HepG2 (cell line): ENCODE measurements around the gene ARL6IP4. TPM values are rescaled to one million over a fixed set of nuclear protein-coding genes. Genes with fewer than 3 reads are reported as not detected.

Experiments
- HIVEP1 ChIP-seq: sonication (generic); formaldehyde crosslinking; IDR thresholded peaks from 2 replicates; pipeline ENCODE4 v1.4.0; 2020; ENCODE audit warnings: mild to moderate bottlenecking, missing genetic modification reagents
- HOXA5 ChIP-seq: sonication (generic); formaldehyde crosslinking; IDR thresholded peaks from 2 replicates; pipeline ENCODE4 v1.4.0; 2020; ENCODE audit warnings: missing genetic modification reagents
- MEF2D ChIP-seq: sonication (generic); formaldehyde crosslinking; IDR thresholded peaks from 2 replicates; pipeline ENCODE4 v1.5.1; 2020; ENCODE audit warnings: mild to moderate bottlenecking, missing genetic modification reagents
- NBN ChIP-seq: fragments of 450-650 bp; conservative IDR thresholded peaks from 2 replicates; pipeline ENCODE4 v1.6.1; 2017
- NR2F6 ChIP-seq, 2 experiments: IDR thresholded peaks; 2 replicates each; pipeline ENCODE4 v1.6.1; 2016; ENCODE audit warnings: antibody characterized with exemption in 1 of 2, mild to moderate bottlenecking in 1 of 2
- RAD21 ChIP-seq: fragments of 450-650 bp; formaldehyde crosslinking; IDR thresholded peaks from 2 replicates; pipeline ENCODE4 v1.5.0; 2020; ENCODE audit warnings: mild to moderate bottlenecking
- SATB2 ChIP-seq: sonication (generic); formaldehyde crosslinking; IDR thresholded peaks from 2 replicates; pipeline ENCODE4 v1.5.0; 2020; ENCODE audit warnings: missing genetic modification reagents
- TP53 ChIP-seq: sonication (generic); formaldehyde crosslinking; conservative IDR thresholded peaks from 2 replicates; pipeline ENCODE4 v1.4.0; 2020; ENCODE audit warnings: missing genetic modification reagents
- XBP1 ChIP-seq: sonication (generic); formaldehyde crosslinking; IDR thresholded peaks from 2 replicates; pipeline ENCODE4 v1.5.0; 2020; ENCODE audit warnings: missing genetic modification reagents
- ZBTB21 ChIP-seq: sonication (generic); formaldehyde crosslinking; IDR thresholded peaks from 2 replicates; pipeline ENCODE4 v1.4.0; 2020; ENCODE audit warnings: missing genetic modification reagents
- ZNF180 ChIP-seq: sonication (generic); formaldehyde crosslinking; IDR thresholded peaks from 2 replicates; pipeline ENCODE4 v1.4.0; 2020; ENCODE audit warnings: low read depth, missing genetic modification reagents, borderline replicate concordance
- ZNF317 ChIP-seq: sonication (generic); formaldehyde crosslinking; IDR thresholded peaks from 2 replicates; pipeline ENCODE4 v1.5.0; 2020; ENCODE audit warnings: mild to moderate bottlenecking, missing genetic modification reagents
- ZNF333 ChIP-seq: sonication (generic); formaldehyde crosslinking; IDR thresholded peaks from 2 replicates; pipeline ENCODE4 v1.4.0; 2020; ENCODE audit warnings: mild to moderate bottlenecking, missing genetic modification reagents, borderline replicate concordance
- ZNF552 ChIP-seq: sonication (generic); formaldehyde crosslinking; IDR thresholded peaks from 2 replicates; pipeline ENCODE4 v1.9.0; 2022; ENCODE audit warnings: missing genetic modification reagents, mild to moderate bottlenecking, borderline replicate concordance
- polyA plus RNA-seq, 8 experiments: library from polyadenylated mRNA; depleted of rRNA in 3 of 8; stranded (reverse) in 7 of 8; unstranded in 1 of 8; fragments of >200 nt; fragmentation: Illumina TruSeq in 4 of 8; extraction: Trizol in 4 of 8; gene quantifications; 2 replicates each; pipeline versions ENCODE4 v1.2.1 to v1.2.3, GENCODE V29; 2011 to 2016; ENCODE audit warnings: low read depth in 4 of 8, missing spikeins in 1 of 8, mixed read lengths in 1 of 8; ENCODE audit not compliant: insufficient read depth in 1 of 8
- total RNA-seq, 5 experiments: library from RNA; depleted of rRNA; stranded (reverse); fragments of >200 nt; fragmentation: Illumina TruSeq; extraction: Trizol; gene quantifications; 2 replicates each; pipeline ENCODE4 v1.2.3, GENCODE V29; 2016; ENCODE audit warnings: low read depth in 1 of 5
- TF ChIP-seq, protein P1 (sequence below): sonication (generic); formaldehyde crosslinking; IDR thresholded peaks from 2 replicates; pipeline ENCODE4 v1.4.0; 2020; ENCODE audit warnings: mild to moderate bottlenecking, missing genetic modification reagents
- TF ChIP-seq, protein P2 (sequence below): IDR thresholded peaks from 2 replicates; pipeline ENCODE4 v1.6.1; 2016; ENCODE audit warnings: mild to moderate bottlenecking
- TF ChIP-seq, protein P3 (sequence below): sonication (generic); formaldehyde crosslinking; IDR thresholded peaks from 2 replicates; pipeline ENCODE4 v1.8.1; 2023; ENCODE audit warnings: missing genetic modification reagents, inconsistent platforms, borderline replicate concordance
- TF ChIP-seq, protein P4 (sequence below): IDR thresholded peaks from 2 replicates; pipeline ENCODE4 v1.6.1; 2016; ENCODE audit warnings: missing biosample characterization, missing genetic modification reagents, low read depth
- TF ChIP-seq, protein P5 (sequence below): sonication (generic); formaldehyde crosslinking; IDR thresholded peaks from 2 replicates; pipeline ENCODE4 v1.4.0; 2020; ENCODE audit warnings: missing genetic modification reagents
- TF ChIP-seq, protein P6 (sequence below): sonication (generic); formaldehyde crosslinking; conservative IDR thresholded peaks from 2 replicates; pipeline ENCODE4 v1.4.0; 2020; ENCODE audit warnings: missing genetic modification reagents

The ARL6IP4 gene
- total and polyA plus RNA-seq, 2 of the 13 experiments (the other 11 are each of a cell fraction or from before 2014, with no cell fraction given): 155 to 220 TPM

DNA sequence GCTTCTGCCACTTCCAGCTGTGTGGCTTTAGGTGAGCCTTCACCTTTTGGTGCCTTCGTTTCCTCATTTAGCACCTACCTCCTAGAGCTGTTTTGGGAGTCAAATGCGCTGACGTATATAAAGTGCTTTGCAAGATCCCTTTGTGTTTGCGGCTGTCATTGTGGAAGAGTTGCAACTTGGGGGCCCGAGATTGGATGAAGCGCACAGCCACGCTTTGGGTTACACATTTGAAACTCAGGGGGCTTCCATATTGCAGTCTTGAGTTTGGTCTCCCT, 636 bp upstream of the ARL6IP4 start (continued):
- TF ChIP-seq, protein P1, sequence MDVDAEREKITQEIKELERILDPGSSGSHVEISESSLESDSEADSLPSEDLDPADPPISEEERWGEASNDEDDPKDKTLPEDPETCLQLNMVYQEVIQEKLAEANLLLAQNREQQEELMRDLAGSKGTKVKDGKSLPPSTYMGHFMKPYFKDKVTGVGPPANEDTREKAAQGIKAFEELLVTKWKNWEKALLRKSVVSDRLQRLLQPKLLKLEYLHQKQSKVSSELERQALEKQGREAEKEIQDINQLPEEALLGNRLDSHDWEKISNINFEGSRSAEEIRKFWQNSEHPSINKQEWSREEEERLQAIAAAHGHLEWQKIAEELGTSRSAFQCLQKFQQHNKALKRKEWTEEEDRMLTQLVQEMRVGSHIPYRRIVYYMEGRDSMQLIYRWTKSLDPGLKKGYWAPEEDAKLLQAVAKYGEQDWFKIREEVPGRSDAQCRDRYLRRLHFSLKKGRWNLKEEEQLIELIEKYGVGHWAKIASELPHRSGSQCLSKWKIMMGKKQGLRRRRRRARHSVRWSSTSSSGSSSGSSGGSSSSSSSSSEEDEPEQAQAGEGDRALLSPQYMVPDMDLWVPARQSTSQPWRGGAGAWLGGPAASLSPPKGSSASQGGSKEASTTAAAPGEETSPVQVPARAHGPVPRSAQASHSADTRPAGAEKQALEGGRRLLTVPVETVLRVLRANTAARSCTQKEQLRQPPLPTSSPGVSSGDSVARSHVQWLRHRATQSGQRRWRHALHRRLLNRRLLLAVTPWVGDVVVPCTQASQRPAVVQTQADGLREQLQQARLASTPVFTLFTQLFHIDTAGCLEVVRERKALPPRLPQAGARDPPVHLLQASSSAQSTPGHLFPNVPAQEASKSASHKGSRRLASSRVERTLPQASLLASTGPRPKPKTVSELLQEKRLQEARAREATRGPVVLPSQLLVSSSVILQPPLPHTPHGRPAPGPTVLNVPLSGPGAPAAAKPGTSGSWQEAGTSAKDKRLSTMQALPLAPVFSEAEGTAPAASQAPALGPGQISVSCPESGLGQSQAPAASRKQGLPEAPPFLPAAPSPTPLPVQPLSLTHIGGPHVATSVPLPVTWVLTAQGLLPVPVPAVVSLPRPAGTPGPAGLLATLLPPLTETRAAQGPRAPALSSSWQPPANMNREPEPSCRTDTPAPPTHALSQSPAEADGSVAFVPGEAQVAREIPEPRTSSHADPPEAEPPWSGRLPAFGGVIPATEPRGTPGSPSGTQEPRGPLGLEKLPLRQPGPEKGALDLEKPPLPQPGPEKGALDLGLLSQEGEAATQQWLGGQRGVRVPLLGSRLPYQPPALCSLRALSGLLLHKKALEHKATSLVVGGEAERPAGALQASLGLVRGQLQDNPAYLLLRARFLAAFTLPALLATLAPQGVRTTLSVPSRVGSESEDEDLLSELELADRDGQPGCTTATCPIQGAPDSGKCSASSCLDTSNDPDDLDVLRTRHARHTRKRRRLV: peak; percentile 53; the same call in 1 of the 2 replicates
- TF ChIP-seq, protein P2, sequence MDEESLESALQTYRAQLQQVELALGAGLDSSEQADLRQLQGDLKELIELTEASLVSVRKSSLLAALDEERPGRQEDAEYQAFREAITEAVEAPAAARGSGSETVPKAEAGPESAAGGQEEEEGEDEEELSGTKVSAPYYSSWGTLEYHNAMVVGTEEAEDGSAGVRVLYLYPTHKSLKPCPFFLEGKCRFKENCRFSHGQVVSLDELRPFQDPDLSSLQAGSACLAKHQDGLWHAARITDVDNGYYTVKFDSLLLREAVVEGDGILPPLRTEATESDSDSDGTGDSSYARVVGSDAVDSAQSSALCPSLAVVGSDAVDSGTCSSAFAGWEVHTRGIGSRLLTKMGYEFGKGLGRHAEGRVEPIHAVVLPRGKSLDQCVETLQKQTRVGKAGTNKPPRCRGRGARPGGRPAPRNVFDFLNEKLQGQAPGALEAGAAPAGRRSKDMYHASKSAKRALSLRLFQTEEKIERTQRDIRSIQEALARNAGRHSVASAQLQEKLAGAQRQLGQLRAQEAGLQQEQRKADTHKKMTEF: no peak
- TF ChIP-seq ZBTB21 (CRISPR knock-in tag) (no peak), RAD21 (CRISPR knock-in tag) (no peak), ZNF552 (0 out of 2 replicates have a peak, but pooled peaks have one; percentile 29), ZNF317 (CRISPR knock-in tag) (0 out of 2 replicates have a peak, but pooled peaks have one; percentile 68), MEF2D (0 out of 2 replicates have a peak, but pooled peaks have one; percentile 21), XBP1 (CRISPR knock-in tag) (no peak), NR2F6 (IDR thresholded peaks at IDR 0.05) (no peak), NR2F6 (CRISPR knock-in tag; IDR thresholded peaks at IDR 0.05) (no peak), NBN (no peak), ZNF180 (no peak), HIVEP1 (CRISPR knock-in tag) (no peak), ZNF333 (CRISPR knock-in tag) (no peak; the same call in 1 of the 2 replicates), HOXA5 (CRISPR knock-in tag) (0 out of 2 replicates have a peak, but pooled peaks have one; percentile 35), TP53 (CRISPR knock-in tag) (no peak), SATB2 (CRISPR knock-in tag) (0 out of 2 replicates have a peak, but pooled peaks have one; percentile 49)
- TF ChIP-seq, protein P3, sequence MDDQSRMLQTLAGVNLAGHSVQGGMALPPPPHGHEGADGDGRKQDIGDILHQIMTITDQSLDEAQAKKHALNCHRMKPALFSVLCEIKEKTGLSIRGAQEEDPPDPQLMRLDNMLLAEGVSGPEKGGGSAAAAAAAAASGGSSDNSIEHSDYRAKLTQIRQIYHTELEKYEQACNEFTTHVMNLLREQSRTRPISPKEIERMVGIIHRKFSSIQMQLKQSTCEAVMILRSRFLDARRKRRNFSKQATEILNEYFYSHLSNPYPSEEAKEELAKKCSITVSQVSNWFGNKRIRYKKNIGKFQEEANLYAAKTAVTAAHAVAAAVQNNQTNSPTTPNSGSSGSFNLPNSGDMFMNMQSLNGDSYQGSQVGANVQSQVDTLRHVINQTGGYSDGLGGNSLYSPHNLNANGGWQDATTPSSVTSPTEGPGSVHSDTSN: no peak
- TF ChIP-seq, protein P4, sequence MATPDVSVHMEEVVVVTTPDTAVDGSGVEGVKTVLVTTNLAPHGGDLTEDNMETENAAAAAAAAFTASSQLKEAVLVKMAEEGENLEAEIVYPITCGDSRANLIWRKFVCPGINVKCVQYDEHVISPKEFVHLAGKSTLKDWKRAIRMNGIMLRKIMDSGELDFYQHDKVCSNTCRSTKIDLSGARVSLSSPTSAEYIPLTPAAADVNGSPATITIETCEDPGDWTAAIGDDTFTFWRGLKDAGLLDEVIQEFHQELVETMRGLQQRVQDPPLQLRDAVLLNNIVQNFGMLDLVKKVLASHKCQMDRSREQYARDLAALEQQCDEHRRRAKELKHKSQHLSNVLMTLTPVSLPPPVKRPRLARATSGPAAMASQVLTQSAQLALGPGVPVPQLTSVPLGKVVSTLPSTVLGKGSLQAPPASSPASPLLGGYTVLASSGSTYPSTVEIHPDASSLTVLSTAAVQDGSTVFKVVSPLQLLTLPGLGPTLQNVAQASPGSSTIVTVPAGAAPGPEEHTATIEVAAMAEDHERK (CRISPR knock-in tag): no peak
- TF ChIP-seq, protein P5, sequence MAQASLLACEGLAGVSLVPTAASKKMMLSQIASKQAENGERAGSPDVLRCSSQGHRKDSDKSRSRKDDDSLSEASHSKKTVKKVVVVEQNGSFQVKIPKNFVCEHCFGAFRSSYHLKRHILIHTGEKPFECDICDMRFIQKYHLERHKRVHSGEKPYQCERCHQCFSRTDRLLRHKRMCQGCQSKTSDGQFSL (CRISPR knock-in tag): peak; percentile 56; the same call in 1 of the 2 replicates
- TF ChIP-seq, protein P6, sequence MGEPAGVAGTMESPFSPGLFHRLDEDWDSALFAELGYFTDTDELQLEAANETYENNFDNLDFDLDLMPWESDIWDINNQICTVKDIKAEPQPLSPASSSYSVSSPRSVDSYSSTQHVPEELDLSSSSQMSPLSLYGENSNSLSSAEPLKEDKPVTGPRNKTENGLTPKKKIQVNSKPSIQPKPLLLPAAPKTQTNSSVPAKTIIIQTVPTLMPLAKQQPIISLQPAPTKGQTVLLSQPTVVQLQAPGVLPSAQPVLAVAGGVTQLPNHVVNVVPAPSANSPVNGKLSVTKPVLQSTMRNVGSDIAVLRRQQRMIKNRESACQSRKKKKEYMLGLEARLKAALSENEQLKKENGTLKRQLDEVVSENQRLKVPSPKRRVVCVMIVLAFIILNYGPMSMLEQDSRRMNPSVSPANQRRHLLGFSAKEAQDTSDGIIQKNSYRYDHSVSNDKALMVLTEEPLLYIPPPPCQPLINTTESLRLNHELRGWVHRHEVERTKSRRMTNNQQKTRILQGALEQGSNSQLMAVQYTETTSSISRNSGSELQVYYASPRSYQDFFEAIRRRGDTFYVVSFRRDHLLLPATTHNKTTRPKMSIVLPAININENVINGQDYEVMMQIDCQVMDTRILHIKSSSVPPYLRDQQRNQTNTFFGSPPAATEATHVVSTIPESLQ (CRISPR knock-in tag): no peak
